D721Med (cell line): ENCODE measurements around the gene CTTN.

Experiments
- DNase-seq: peaks from one replicate; pipeline ENCODE4 v3.0.0; 2011; ENCODE audit warnings: low spot score; ENCODE audit not compliant: insufficient read length
- FAIRE-seq: peaks from 2 replicates; lab custom pipeline; 2011; peaks lifted over from hg19 to GRCh38; lab: Jason Lieb, UNC
- TF ChIP-seq, protein P1 (sequence below): IDR thresholded peaks from 2 replicates; pipeline ENCODE4 v1.5.1; 2012; ENCODE audit warnings: mild to moderate bottlenecking, control low read depth; ENCODE audit not compliant: insufficient read depth; ENCODE audit errors: missing control alignments

The CTTN gene

DNA sequence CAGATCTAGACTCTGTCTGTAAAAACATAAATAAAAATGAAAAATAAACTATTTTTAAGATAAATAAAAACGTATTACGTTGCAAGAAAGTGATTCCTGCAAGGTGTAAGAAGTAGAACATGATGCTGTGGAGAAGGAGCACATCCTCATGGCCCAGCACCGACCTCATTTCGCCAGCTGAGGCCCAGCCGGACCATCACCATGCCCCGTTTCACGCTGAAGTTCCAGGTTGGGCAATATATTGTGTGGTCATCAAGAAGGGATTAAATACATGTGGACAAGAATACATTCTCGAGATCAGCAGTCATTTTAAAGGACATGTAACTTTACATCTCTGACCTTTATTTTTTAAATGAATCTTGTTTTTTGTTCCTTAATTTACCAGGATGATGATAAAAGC, 20.7 kb upstream of the CTTN start:
- DNase-seq (no peak), FAIRE-seq (no peak)
- TF ChIP-seq, protein P1, sequence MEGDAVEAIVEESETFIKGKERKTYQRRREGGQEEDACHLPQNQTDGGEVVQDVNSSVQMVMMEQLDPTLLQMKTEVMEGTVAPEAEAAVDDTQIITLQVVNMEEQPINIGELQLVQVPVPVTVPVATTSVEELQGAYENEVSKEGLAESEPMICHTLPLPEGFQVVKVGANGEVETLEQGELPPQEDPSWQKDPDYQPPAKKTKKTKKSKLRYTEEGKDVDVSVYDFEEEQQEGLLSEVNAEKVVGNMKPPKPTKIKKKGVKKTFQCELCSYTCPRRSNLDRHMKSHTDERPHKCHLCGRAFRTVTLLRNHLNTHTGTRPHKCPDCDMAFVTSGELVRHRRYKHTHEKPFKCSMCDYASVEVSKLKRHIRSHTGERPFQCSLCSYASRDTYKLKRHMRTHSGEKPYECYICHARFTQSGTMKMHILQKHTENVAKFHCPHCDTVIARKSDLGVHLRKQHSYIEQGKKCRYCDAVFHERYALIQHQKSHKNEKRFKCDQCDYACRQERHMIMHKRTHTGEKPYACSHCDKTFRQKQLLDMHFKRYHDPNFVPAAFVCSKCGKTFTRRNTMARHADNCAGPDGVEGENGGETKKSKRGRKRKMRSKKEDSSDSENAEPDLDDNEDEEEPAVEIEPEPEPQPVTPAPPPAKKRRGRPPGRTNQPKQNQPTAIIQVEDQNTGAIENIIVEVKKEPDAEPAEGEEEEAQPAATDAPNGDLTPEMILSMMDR: no peak

DNA sequence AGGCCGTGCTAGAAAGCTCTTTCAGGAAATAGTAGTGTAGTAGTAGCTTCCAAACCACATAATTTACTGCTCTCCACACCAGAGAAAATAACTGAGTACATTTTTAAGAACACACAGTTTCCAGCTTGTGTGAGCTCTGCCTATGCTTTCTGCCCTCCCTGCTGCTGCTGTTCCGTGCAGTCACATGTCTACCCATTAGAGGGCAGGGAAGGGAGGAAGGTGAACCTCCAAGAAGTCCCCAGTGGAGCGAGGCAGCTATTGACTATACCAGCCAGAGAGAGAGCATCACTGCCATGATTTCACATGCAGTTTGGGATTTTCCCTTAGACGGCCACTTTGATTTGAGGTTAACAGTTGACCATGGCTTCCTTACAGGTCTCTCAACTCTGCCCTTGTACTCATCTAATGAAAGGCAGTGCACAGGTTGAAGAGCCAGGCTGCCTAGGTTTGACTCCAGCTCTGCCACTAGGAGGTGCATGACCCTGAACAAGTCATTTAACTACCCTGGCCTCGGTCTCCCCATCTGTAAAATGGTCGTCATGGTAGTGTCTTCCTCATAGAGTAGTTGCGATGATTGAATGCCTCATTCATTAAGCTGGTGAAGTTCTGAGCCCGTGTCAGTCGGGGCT, 19.7 kb upstream of the CTTN start:
- no peak for FAIRE-seq
- DNase-seq: no peak
- TF ChIP-seq, protein P1: no peak

DNA sequence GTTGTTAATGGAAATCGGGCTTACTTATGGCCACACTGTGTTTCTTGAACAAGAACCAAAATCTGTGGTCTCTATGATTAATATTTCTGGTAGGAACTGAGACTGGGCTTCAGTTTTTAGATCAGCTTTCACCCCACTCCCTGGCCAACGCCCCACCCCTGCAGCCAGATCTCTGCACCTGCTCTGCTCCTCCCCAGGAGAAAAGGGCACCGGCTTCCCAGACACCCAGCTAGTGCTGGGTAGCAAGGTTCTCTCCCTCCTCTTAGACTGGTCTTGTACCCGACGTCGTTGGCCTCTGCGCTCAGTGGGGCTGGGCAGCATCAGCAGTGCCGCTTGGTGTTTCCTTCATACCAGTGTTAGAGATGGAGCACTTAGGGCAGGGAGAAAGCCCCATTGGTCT, 17.0 kb upstream of the CTTN start:
- FAIRE-seq: no peak
- TF ChIP-seq, protein P1: no peak
- no peak for DNase-seq

DNA sequence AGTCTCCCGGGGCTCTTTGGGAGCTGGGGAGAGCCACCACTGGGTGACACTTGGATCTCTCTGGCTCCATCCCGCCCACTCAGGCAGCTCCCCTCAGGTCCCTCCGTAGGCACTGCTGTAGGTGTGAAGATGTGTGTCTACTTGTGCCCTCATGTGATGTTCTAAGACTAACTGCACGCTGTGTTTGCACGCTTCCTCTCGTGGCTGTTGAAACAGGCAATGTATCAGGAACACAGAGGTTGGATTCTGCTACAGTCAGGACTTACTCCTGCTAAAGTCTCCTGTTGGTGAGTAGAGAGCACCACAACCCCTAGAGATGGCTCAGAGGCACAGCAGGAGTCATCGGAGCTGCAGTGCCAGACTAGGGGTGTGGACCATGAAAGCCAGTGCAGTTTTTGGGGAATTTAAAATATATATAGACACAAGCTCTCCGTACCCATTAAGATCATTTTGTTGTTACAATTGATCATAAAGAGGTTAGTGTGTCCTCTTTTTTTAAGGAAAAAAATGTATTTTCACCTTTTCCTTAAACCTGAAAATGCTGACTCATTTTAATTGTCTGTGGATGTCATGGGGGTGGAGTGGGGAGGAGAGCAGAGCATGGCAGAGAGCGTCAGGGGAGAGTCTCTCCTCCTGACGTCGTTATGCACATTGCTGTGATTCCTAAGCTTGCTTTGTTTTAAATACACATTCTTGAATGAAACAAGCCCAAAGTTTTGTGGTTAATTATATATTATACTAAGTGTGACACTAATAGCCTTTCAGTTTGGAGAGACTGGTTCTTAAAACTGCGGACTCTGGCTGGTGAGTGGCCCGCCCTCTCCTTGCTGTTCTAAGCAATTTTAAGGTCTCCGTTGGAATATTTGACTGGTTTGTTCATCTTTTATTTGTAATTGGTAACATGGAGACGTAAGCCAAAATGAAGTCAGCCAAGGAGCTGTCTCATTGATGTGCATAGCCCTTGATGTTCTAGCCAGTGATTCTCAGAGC, 16.2 kb upstream of the CTTN start:
- FAIRE-seq: no peak
- TF ChIP-seq, protein P1: no peak
- DNase-seq: no peak

- no peak for FAIRE-seq
- no peak for DNase-seq
- TF ChIP-seq, protein P1: no peak
Measured at GRCh38 chr11:70383664-70384565, 14.4 kb upstream of the CTTN start.

- no peak for FAIRE-seq
- DNase-seq: no peak
- TF ChIP-seq, protein P1: no peak
Measured at GRCh38 chr11:70384566-70385152, 13.7 kb upstream of the CTTN start.
